ENCODE measurements around the gene MAB21L4.

- no peak for TF ChIP-seq EP300 (IDR thresholded peaks at IDR 0.05)
- no peak for TF ChIP-seq CTCF (IDR thresholded peaks at IDR 0.05)
Observed at GRCh38 chr2:240899468-240899865, 3.5 kb upstream of the MAB21L4 start.
